T47D (cell line): ENCODE data around the gene FAR2.

Experiments
- DNase-seq, 2 experiments: peaks; one replicate each; pipeline versions ENCODE4 v3.0.0 to v3.0.0-alpha.2; 2011 to 2012; ENCODE audit warnings: low read depth in 1 of 2, low spot score in 1 of 2
- JUND ChIP-seq: IDR thresholded peaks from 2 replicates; pipeline ENCODE4 v1.6.1; 2012; ENCODE audit warnings: low read depth
- in situ Hi-C: cut with HindIII; loops from 2 replicates; pipeline ENCODE4 v1.10.0; 2016; ENCODE audit warnings: low sequenced_read_pairs, low pct_unique_long_range_greater_than_20kb

The FAR2 gene

GRCh38 chr12:29145372-29146170 is 3.5 kb upstream of the FAR2 start:
- TF ChIP-seq JUND = no peak
- in situ Hi-C loops = no loop called here
- DNase-seq = no peak

DNA sequence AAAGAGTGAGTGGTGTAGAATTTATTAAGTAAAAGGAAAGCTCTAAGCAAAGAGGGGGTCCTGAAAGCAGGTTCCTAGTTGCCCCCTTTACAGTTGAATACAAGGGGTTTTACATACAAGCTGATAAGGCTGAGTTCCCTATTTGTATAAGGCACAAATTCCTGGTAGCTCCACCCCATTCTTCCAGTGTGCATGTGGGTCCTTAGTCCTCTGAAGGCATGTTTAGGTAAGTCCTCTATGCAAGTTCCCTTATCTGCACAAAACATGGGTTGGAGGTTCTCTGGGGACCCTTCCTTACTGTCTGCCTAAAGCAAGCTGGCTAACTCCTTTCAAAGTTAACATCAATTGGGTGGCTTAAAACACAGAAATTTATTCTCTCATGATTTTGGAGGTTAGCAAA is 2.9 kb upstream of the FAR2 start:
- DNase-seq = no peak
- TF ChIP-seq JUND = no peak
- in situ Hi-C loops = no loop called here

- TF ChIP-seq JUND = no peak
- DNase-seq = no peak
- in situ Hi-C loops = no loop called here
Observed at GRCh38 chr12:29147731-29148595, 1.1 kb upstream of the FAR2 start.

- no peak for TF ChIP-seq JUND
- in situ Hi-C loops = no loop called here
- no peak for DNase-seq
Observed at GRCh38 chr12:29148596-29148910, 525 bp upstream of the FAR2 start.

GRCh38 chr12:29149691-29150281 is 708 bp downstream of the FAR2 start:
- in situ Hi-C loops = no loop called here
- DNase-seq = no peak

GRCh38 chr12:29150462-29150861 is 1.4 kb downstream of the FAR2 start:
- DNase-seq = no peak
- no peak for TF ChIP-seq JUND
- in situ Hi-C loops = no loop called here

More at GRCh38 chr12:29149691-29150281, 708 bp downstream of the FAR2 start:
- TF ChIP-seq JUND = no peak

DNA sequence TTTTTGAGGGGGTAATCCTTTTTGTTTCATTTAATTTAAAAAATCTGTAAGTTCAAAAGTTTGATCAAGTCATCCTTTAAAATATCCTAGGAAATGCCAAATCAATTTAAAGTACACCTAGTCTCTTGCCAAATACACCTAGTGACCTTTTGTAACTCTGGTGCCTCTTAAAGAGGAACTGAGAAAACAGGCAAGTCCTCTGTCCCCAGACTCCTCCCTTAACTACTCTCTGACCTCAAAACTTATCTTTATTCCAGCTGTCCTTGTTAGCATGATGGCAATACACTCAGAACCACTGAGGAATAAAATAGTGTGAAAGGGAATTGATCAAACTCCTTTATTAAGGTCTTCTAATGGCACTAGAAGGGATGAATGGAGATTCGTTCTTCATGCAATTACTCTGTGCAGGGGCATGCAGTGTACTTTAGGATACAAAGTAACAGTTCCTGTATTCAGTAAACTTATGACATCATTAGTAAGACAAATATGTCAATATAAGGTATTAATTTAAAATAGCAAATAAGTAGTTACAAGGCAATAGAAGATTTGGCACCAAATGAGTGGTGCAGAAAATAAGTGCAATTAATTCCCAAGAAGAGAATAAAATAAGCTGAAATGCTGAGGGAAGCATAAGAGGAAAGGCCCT is 3.3 kb downstream of the FAR2 start:
- TF ChIP-seq JUND = no peak
- in situ Hi-C loops = no loop called here
- no peak for DNase-seq

DNA sequence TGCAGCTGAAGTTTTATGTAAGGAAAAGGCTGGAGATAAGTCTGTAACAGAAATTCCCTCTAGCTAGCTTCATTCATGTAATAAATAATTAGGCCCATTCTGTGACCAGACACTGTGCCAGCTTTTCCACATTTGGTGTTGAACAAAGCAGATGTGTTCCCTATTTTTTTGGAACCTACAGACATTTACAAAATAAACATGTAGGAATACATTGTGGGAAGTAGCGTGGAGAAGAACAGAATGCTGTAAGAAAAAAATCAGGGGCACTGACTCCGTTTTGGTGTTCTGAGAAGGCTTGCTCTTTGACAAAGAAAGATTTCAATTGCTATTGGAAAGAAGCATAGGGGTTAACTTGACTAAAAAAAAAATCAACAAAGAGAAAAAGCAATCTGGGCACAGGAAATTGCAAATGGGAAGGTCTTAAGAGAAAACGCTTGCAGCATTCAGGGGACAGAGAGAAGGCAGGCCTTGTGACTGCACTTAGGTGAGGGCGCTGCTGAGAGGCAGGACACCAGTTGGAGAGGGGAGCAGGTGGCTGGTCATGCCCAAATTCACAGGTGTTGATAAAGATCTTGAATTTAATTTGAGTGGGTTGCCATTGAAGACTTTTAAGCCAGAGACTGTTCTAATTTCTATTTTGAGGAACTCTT is 4.0 kb downstream of the FAR2 start:
- in situ Hi-C loops = no loop called here

GRCh38 chr12:29155079-29155478 is 6.0 kb downstream of the FAR2 start:
- in situ Hi-C loops = no loop called here
- TF ChIP-seq JUND = no peak
- no peak for DNase-seq

More for the DNA sequence above, 4.0 kb downstream of the FAR2 start:
- TF ChIP-seq JUND = no peak
- no peak for DNase-seq

GRCh38 chr12:29157486-29157946 is 8.4 kb downstream of the FAR2 start:
- in situ Hi-C loops = no loop called here
- TF ChIP-seq JUND = no peak
- no peak for DNase-seq

DNA sequence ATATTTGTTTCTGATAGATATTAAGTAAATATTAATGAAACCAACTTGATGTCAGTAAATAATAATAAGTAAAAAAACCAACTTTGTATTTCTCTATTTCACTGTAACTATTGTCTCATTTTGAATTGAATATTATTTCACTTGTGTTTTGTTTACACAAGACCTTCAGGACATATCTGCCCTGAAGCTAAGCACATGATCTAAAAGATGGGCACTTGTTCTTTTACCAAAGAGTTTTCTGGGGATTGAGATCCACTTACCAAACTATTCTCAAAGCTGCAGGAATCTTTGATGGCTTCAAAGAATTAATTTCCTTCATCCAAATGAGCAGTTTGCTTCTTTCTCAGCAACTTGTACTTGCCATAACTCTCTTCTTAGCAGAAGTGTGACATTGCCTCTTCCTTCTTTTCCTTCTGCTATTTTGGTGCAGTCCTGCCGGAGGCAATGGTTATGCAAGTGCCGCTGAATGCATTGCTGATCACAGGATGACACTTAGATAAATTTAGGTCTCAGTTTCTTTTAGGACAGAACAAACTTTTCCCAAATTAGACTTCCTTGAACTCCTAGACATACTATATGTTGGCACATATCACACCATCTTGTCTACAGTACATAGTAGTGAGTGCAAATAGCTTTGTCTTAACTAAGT is 9.2 kb downstream of the FAR2 start:
- TF ChIP-seq JUND = no peak
- DNase-seq = no peak
- in situ Hi-C loops = no loop called here
